K562 (cell line): ENCODE results near the gene KLB. TPM values are rescaled to one million over a fixed set of nuclear protein-coding genes. Genes with fewer than 3 reads are reported as not detected.

Experiments
- JUNB ChIP-seq: fragments of 450-650 bp; formaldehyde crosslinking; conservative IDR thresholded peaks from 2 replicates; pipeline ENCODE4 v1.4.0; 2020; ENCODE audit warnings: mild to moderate bottlenecking
- LARP7 ChIP-seq: fragments of 450-650 bp; IDR thresholded peaks from 2 replicates; pipeline ENCODE4 v1.6.1; 2016
- MCM7 ChIP-seq, 2 experiments: fragments of 450-650 bp; IDR thresholded peaks; 2 replicates each; pipeline ENCODE4 v1.6.1; 2016 to 2018
- SAP30 ChIP-seq: fragments of 200-600 bp; sonication (generic); IDR thresholded peaks from 2 replicates; pipeline ENCODE4 v1.6.1; 2012; ENCODE audit warnings: borderline replicate concordance, low read depth, mild to moderate bottlenecking, moderate library complexity, low read length, control low read depth, inconsistent platforms; ENCODE audit not compliant: insufficient read depth, poor library complexity, severe bottlenecking
- SIN3B ChIP-seq: fragments of 450-650 bp; IDR thresholded peaks from 2 replicates; pipeline ENCODE4 v1.6.1; 2017; ENCODE audit warnings: low read depth, mild to moderate bottlenecking, moderate library complexity
- TGIF2 ChIP-seq: sonication (generic); formaldehyde crosslinking; IDR thresholded peaks from 2 replicates; pipeline ENCODE4 v1.8.1; 2022; ENCODE audit warnings: mild to moderate bottlenecking, missing genetic modification reagents, moderate library complexity
- ZNF318 ChIP-seq, 2 experiments: fragments of 450-650 bp; IDR thresholded peaks; 2 replicates each; pipeline ENCODE4 v1.6.1; 2016; ENCODE audit warnings: mild to moderate bottlenecking in 2 of 2, borderline replicate concordance in 1 of 2, low read depth in 1 of 2, moderate library complexity in 1 of 2
- polyA plus RNA-seq, 8 experiments: library from polyadenylated mRNA; depleted of rRNA in 4 of 8; stranded (reverse) in 5 of 8; unstranded in 3 of 8; fragments of >200 nt; fragmentation: Nextera tagmentation in 2 of 8; fragmentation: Illumina TruSeq in 1 of 8; extraction: Ambion mirVana in 2 of 8; extraction: Trizol in 1 of 8; gene quantifications; 2 replicates each; pipeline versions ENCODE4 v1.2.1 to v1.2.3, GENCODE V29; 2011 to 2014; ENCODE audit warnings: inconsistent platforms in 1 of 8, missing spikeins in 1 of 8
- total RNA-seq, 7 experiments: library from RNA; depleted of rRNA in 6 of 7; stranded (reverse); fragments of >200 nt in 6 of 7; fragmentation: Illumina TruSeq in 2 of 7; extraction: Trizol in 2 of 7; gene quantifications; 2 replicates each; pipeline versions ENCODE4 v1.2.1 to v1.2.3, GENCODE V29; 2011 to 2021; ENCODE audit warnings: low replicate concordance in 1 of 7
- TF ChIP-seq, protein P1 (sequence below): fragments of 250-450 bp; sonication (Bioruptor Pico); IDR thresholded peaks from 2 replicates; pipeline ENCODE4 v1.5.0; 2022; ENCODE audit warnings: mild to moderate bottlenecking
- TF ChIP-seq, protein P2 (sequence below): fragments of 450-650 bp; formaldehyde crosslinking; IDR thresholded peaks from 2 replicates; pipeline ENCODE4 v1.4.0; 2020; ENCODE audit warnings: mild to moderate bottlenecking, moderate library complexity
- TF ChIP-seq, protein P3 (sequence below): sonication (generic); formaldehyde crosslinking; IDR thresholded peaks from 2 replicates; pipeline ENCODE4 v1.8.1; 2023; ENCODE audit warnings: mild to moderate bottlenecking, missing genetic modification reagents, moderate library complexity

The KLB gene
- total and polyA plus RNA-seq, 9 of the 15 experiments (the other 6 are each of a cell fraction or from before 2014, with no cell fraction given): 0.04 to 0.13 TPM; not detected in 7

DNA sequence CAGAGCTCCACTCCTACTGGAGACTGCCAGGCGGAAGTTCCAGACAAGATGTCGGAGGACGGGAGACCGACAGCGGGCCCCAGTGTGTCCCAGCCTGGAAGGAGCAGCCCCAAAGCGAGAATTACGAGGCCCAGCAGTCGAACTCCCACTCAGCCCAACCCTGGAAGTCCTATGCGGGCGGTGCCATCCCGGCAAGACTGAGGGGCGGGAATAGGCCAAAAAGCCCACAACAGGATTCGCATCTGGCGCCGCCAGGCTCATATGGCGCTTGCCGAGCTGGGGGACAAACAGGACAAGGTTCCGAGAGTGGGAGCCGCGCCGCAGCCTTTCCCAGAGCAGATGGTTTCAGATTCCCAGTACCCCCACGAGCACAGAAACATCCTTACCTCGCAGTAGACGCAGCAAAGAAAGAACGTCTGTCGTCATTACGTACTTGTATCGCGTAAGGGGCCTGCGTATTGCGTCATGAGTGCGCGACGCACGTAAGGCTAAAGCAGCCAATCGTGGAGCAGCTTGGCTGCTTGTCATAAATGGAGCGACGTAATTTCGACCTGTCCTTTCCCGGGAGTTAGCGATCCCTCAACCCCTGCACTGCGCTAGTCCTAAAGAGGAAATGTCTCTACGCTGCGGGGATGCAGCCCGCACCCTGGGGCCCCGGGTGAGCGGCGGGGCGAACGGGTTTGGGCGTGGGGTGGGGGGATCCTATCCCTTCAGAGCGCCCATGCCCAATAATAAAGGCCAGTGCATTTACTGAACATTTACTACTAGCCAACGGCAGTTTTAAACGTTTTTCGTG is 52.0 kb downstream of the KLB start, which contains the start of the genes LIAS and RPL9 (continued):
- TF ChIP-seq ZNF318 (IDR thresholded peaks at IDR 0.05; ENCODE audit: borderline replicate concordance in 1 of 2, low read depth in 1 of 2) (peak in 1 of 2 experiments; percentile 91; a peak in 2 of 4 replicates), JUNB (CRISPR knock-in tag) (peak; percentile 75; the same call in 1 of the 2 replicates), TGIF2 (CRISPR knock-in tag) (peak; percentile 50; the same call in 1 of the 2 replicates), SAP30 (peak; percentile 19), MCM7 (IDR thresholded peaks at IDR 0.05) (0 out of 4 replicates have a peak, but pooled peaks of 1 of the 2 experiments have one; percentile 44), SIN3B (peak; percentile 81; the same call in 1 of the 2 replicates), LARP7 (peak; percentile 75; the same call in 1 of the 2 replicates)
- TF ChIP-seq, protein P1, sequence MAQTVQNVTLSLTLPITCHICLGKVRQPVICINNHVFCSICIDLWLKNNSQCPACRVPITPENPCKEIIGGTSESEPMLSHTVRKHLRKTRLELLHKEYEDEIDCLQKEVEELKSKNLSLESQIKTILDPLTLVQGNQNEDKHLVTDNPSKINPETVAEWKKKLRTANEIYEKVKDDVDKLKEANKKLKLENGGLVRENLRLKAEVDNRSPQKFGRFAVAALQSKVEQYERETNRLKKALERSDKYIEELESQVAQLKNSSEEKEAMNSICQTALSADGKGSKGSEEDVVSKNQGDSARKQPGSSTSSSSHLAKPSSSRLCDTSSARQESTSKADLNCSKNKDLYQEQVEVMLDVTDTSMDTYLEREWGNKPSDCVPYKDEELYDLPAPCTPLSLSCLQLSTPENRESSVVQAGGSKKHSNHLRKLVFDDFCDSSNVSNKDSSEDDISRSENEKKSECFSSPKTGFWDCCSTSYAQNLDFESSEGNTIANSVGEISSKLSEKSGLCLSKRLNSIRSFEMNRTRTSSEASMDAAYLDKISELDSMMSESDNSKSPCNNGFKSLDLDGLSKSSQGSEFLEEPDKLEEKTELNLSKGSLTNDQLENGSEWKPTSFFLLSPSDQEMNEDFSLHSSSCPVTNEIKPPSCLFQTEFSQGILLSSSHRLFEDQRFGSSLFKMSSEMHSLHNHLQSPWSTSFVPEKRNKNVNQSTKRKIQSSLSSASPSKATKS (CRISPR knock-in tag): 0 out of 2 replicates have a peak, but pooled peaks have one; percentile 58
- TF ChIP-seq, protein P2, sequence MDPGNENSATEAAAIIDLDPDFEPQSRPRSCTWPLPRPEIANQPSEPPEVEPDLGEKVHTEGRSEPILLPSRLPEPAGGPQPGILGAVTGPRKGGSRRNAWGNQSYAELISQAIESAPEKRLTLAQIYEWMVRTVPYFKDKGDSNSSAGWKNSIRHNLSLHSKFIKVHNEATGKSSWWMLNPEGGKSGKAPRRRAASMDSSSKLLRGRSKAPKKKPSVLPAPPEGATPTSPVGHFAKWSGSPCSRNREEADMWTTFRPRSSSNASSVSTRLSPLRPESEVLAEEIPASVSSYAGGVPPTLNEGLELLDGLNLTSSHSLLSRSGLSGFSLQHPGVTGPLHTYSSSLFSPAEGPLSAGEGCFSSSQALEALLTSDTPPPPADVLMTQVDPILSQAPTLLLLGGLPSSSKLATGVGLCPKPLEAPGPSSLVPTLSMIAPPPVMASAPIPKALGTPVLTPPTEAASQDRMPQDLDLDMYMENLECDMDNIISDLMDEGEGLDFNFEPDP (CRISPR knock-in tag): no peak
- TF ChIP-seq, protein P3, sequence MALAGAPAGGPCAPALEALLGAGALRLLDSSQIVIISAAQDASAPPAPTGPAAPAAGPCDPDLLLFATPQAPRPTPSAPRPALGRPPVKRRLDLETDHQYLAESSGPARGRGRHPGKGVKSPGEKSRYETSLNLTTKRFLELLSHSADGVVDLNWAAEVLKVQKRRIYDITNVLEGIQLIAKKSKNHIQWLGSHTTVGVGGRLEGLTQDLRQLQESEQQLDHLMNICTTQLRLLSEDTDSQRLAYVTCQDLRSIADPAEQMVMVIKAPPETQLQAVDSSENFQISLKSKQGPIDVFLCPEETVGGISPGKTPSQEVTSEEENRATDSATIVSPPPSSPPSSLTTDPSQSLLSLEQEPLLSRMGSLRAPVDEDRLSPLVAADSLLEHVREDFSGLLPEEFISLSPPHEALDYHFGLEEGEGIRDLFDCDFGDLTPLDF: peak; percentile 6; the same call in 1 of the 2 replicates
